Neural progenitor cell (in vitro differentiated cells): Measurements from ENCODE around the gene ZC3H18. TPM values are rescaled to one million over a fixed set of nuclear protein-coding genes. Genes with fewer than 3 reads are reported as not detected.

Experiments used
- DNase-seq: peaks from one replicate; pipeline ENCODE4 v3.0.0-alpha.2; 2016; ENCODE audit warnings: low spot score
- H2AFZ ChIP-seq: fragments of 200-600 bp; sonication (generic); replicated peaks from 2 replicates; pipeline ENCODE4 v1.6.1; 2016; ENCODE audit warnings: antibody characterized with exemption
- H3F3A ChIP-seq: fragments of 200-600 bp; sonication (generic); 2 replicates; pipeline ENCODE4 v1.6.1; 2016; ENCODE audit warnings: antibody characterized with exemption, low read depth
- H3K27ac ChIP-seq: fragments of 200-600 bp; sonication (generic); 2 replicates; pipeline ENCODE4 v1.5.1; 2016; ENCODE audit warnings: mild to moderate bottlenecking
- H3K27me3 ChIP-seq: fragments of 200-600 bp; sonication (generic); 2 replicates; pipeline ENCODE4 v1.6.1; 2016; ENCODE audit warnings: mild to moderate bottlenecking, moderate library complexity
- H3K36me3 ChIP-seq: fragments of 200-600 bp; sonication (generic); 2 replicates; pipeline ENCODE4 v1.5.1; 2016
- H3K4me1 ChIP-seq: fragments of 200-600 bp; sonication (generic); 2 replicates; pipeline ENCODE4 v1.6.1; 2016; ENCODE audit warnings: mixed run types
- H3K4me2 ChIP-seq: fragments of 200-600 bp; sonication (generic); 2 replicates; pipeline ENCODE4 v1.6.1; 2016
- H3K4me3 ChIP-seq: fragments of 200-600 bp; sonication (generic); 2 replicates; pipeline ENCODE4 v1.5.1; 2016
- H3K79me2 ChIP-seq: fragments of 200-600 bp; sonication (generic); 2 replicates; pipeline ENCODE4 v1.6.1; 2016; ENCODE audit warnings: low read depth
- H3K9ac ChIP-seq: fragments of 200-600 bp; sonication (generic); 2 replicates; pipeline ENCODE4 v1.6.1; 2016
- H3K9me3 ChIP-seq: fragments of 200-600 bp; sonication (generic); 2 replicates; pipeline ENCODE4 v1.5.1; 2016; ENCODE audit warnings: low read depth
- H4K20me1 ChIP-seq: fragments of 200-600 bp; sonication (generic); 2 replicates; pipeline ENCODE4 v1.6.1; 2016; ENCODE audit warnings: low read depth
- H3K27ac Mint-ChIP-seq: 3 replicates; pipeline ENCODE4 v1.8.0; 2021; ENCODE audit warnings: mixed read lengths
- H3K27me3 Mint-ChIP-seq: 2 replicates; pipeline ENCODE4 v1.8.0; 2022; ENCODE audit warnings: low read depth, mild to moderate bottlenecking, inconsistent platforms, moderate library complexity, mixed read lengths; ENCODE audit not compliant: insufficient read depth
- H3K36me3 Mint-ChIP-seq: 3 replicates; pipeline ENCODE4 v1.8.0; 2021; ENCODE audit warnings: mixed read lengths
- H3K4me1 Mint-ChIP-seq: 3 replicates; pipeline ENCODE4 v1.8.0; 2021; ENCODE audit warnings: mixed read lengths
- H3K4me3 Mint-ChIP-seq: 3 replicates; pipeline ENCODE4 v1.8.0; 2021; ENCODE audit warnings: mild to moderate bottlenecking, moderate library complexity, mixed read lengths
- H3K9me3 Mint-ChIP-seq: 3 replicates; pipeline ENCODE4 v1.8.0; 2020; ENCODE audit warnings: mixed read lengths
- CTCF ChIP-seq: fragments of 200-600 bp; sonication (generic); IDR thresholded peaks from 2 replicates; pipeline ENCODE4 v1.5.1; 2017; ENCODE audit warnings: antibody characterized with exemption, mild to moderate bottlenecking
- EZH2 ChIP-seq: fragments of 200-600 bp; sonication (generic); IDR thresholded peaks from 2 replicates; pipeline ENCODE4 v1.6.1; 2017; ENCODE audit warnings: antibody characterized with exemption, mild to moderate bottlenecking, moderate library complexity
- EZH2phosphoT487 ChIP-seq: fragments of 200-600 bp; sonication (generic); IDR thresholded peaks from 2 replicates; pipeline ENCODE4 v1.6.1; 2017; ENCODE audit warnings: antibody characterized with exemption
- total RNA-seq: library from RNA; depleted of rRNA; stranded (reverse); fragments of >200 nt; gene quantifications from 2 replicates; pipeline ENCODE4 v1.2.3, GENCODE V29; 2015; ENCODE audit warnings: low replicate concordance

ZC3H18 gene
- total RNA-seq, 1 donor from 2014 or later = 24.2 TPM

DNA sequence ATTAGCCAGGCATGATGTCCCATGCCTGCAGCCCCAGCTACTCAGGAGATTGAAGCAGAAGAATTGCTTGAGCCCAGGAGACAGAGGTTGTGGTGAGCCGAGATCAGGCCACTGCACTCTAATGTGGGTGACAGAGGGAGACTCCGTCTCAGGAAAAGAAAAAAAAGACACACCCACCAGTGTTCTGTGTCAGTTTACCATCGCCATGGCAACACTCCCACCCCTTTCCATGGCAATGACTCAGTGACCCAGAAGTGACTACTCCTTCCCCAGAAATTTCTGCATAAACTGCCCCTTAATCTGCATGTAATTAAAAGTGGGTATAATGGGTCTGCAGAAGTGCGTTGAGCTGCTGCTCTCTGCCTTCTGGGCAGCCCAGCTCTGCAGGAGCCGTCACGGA lies 4.0 kb upstream of the ZC3H18 start:
- Histone ChIP-seq H4K20me1 (peaks cover 20% of the 10 kb centered on the region), H3K9ac (no peak overlapping the region), H3K36me3 (no peaks in the 10 kb centered on the region), H3K9me3 (no peaks in the 10 kb centered on the region), H3K27ac (no peak overlapping the region), H3F3A (peaks cover 5% of the 10 kb centered on the region), H3K79me2 (peaks cover 16% of the 10 kb centered on the region), H3K4me1 (peaks cover 2% of the 10 kb centered on the region), H3K27me3 (peaks cover 8% of the 10 kb centered on the region), H3K4me3 (no peak overlapping the region), H2AFZ (no peak overlapping the region), H3K4me2 (no peak overlapping the region)
- Mint-ChIP-seq H3K4me1 (peaks cover 23% of the 10 kb centered on the region), H3K27ac (peak overlapping the region; percentile 40), H3K4me3 (peak overlapping the region; percentile 38), H3K9me3 (no peaks in the 10 kb centered on the region), H3K27me3 (peaks cover 6% of the 10 kb centered on the region), H3K36me3 (no peaks in the 10 kb centered on the region)
- DNase-seq = no peak
- TF ChIP-seq EZH2 = no peak
- TF ChIP-seq CTCF = no peak
- no peak for TF ChIP-seq EZH2phosphoT487

GRCh38 chr16:88568710-88569613 lies 1.2 kb upstream of the ZC3H18 start:
- no peak overlapping the region for H3K27ac ChIP-seq
- peaks cover 44% of the 10 kb centered on the region for H3K79me2 ChIP-seq
- peaks cover 34% of the 10 kb centered on the region for H4K20me1 ChIP-seq
- Mint-ChIP-seq H3K27ac (peak overlapping the region; percentile 16), H3K27me3 (peaks cover 3% of the 10 kb centered on the region), H3K36me3 (peaks cover 5% of the 10 kb centered on the region), H3K4me1 (peaks cover 34% of the 10 kb centered on the region), H3K4me3 (peak overlapping the region; percentile 85), H3K9me3 (no peaks in the 10 kb centered on the region)
- no peak overlapping the region for H2AFZ ChIP-seq
- H3K4me2 ChIP-seq = peak overlapping the region; percentile 80
- no peak for DNase-seq
- no peaks in the 10 kb centered on the region for H3K9me3 ChIP-seq
- peaks cover 12% of the 10 kb centered on the region for H3F3A ChIP-seq
- no peaks in the 10 kb centered on the region for H3K27me3 ChIP-seq
- TF ChIP-seq CTCF (no peak), EZH2phosphoT487 (no peak), EZH2 (no peak)
- peak overlapping the region; percentile 61 for H3K9ac ChIP-seq
- H3K4me1 ChIP-seq = peaks cover 9% of the 10 kb centered on the region
- no peaks in the 10 kb centered on the region for H3K36me3 ChIP-seq
- peak overlapping the region; percentile 89 for H3K4me3 ChIP-seq

DNA sequence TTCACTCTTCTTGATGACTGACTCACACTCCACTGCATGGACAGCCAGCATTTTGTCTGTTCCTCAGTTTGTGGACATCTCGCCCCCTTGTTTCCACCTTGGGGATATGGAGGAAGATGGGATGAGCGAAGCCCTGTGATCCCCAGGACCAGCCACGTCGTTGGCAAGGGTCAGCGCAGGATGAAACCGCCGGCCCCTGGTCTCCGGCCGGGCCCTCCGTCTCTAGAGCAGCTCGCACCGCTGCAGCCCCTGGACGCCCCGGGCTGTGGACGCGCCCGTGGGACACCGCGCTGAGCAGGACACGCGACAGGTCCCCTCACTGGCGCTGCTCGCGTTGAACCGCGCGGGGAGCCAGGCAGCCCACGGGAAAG lies 604 bp upstream of the ZC3H18 start:
- Histone ChIP-seq H3K27me3 (no peaks in the 10 kb centered on the region), H3K9ac (peak overlapping the region; percentile 61), H2AFZ (peak overlapping the region; percentile 75), H4K20me1 (peaks cover 40% of the 10 kb centered on the region), H3K9me3 (no peaks in the 10 kb centered on the region), H3K4me2 (peak overlapping the region; percentile 80), H3K4me1 (peaks cover 9% of the 10 kb centered on the region), H3K79me2 (peaks cover 51% of the 10 kb centered on the region), H3K36me3 (no peaks in the 10 kb centered on the region), H3K4me3 (peak overlapping the region; percentile 89), H3K27ac (no peak overlapping the region), H3F3A (peaks cover 12% of the 10 kb centered on the region)
- H3K27me3 Mint-ChIP-seq = no peaks in the 10 kb centered on the region
- no peak for TF ChIP-seq EZH2phosphoT487
- TF ChIP-seq EZH2 = no peak
- no peak for TF ChIP-seq CTCF
- H3K4me3 Mint-ChIP-seq = peak overlapping the region; percentile 85
- peak; percentile 47 for DNase-seq
- peaks cover 34% of the 10 kb centered on the region for H3K4me1 Mint-ChIP-seq
- no peaks in the 10 kb centered on the region for H3K9me3 Mint-ChIP-seq
- H3K36me3 Mint-ChIP-seq = peaks cover 5% of the 10 kb centered on the region
- H3K27ac Mint-ChIP-seq = peak overlapping the region; percentile 16
